GM18861 (cell line): ENCODE measurements around the gene CEACAM3.

Experiments
- ATAC-seq: cut with Tn5 transposase; IDR thresholded peaks from one replicate; pipeline ENCODE4 v1.9.1; 2021; ENCODE audit not compliant: unreplicated experiment

Gene CEACAM3

DNA sequence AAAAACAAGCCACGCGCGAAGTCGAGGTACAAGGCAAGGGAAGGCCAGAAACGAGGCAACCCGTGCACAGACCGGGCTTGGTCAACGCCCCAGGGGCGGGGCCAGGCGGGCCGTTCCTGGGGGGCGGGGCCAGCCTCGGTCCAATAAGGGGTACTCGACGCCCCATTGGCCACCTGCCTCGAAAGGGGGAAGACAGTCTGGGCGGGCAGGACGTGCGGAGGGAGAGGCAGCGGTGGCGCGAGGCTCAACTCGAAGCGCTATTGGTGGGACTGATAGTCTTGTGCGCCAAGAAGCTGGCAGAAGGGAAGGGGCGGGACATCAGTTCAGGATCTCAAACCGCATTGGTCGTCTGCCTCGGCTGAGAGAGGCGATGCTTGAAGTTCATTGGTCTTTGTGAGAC lies 48.2 kb downstream of the CEACAM3 start, which contains the start of gene LYPD4:
LYPD4 (minus strand) TSS at position 83 of the 400 bp plus-strand sequence. CDS start 5,398 bp downstream, outside the sequence.
- no peak for ATAC-seq

DNA sequence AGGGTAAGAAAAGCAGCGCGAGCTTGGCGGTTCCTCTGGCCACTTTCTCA lies 48.4 kb downstream of the CEACAM3 start, which contains the start of gene DMRTC2:
DMRTC2 (plus strand) TSS at position 42 of the 50 bp plus-strand sequence. CDS start 2,387 bp downstream, outside the sequence.
- ATAC-seq = no peak

DNA sequence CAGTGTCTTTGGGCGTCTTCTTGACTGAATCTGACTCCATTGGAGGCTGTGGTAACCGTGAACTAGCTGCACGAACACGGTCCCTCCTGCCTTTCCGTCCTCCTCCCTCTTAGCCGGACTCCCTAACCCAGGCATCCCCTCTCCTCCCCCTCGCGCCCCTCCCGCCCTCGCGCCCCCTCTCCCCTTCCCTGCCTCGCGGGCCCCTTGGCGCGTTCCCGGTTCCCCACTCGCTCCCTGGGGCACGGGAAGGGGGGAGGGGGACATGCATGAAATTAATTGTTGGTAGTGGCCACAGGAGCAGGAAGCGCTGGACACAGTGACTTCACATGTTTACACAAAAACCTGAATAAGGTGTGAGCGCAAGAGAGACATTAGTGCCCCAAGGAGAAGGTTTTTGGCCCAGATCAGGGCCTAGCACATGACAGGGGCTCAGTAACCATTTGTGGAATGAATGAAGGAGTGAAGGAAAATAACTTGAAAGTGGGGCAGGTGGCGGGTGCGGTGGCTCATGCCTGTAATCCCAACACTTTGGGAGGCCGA lies 48.7 kb downstream of the CEACAM3 start:
- ATAC-seq = no peak

DNA sequence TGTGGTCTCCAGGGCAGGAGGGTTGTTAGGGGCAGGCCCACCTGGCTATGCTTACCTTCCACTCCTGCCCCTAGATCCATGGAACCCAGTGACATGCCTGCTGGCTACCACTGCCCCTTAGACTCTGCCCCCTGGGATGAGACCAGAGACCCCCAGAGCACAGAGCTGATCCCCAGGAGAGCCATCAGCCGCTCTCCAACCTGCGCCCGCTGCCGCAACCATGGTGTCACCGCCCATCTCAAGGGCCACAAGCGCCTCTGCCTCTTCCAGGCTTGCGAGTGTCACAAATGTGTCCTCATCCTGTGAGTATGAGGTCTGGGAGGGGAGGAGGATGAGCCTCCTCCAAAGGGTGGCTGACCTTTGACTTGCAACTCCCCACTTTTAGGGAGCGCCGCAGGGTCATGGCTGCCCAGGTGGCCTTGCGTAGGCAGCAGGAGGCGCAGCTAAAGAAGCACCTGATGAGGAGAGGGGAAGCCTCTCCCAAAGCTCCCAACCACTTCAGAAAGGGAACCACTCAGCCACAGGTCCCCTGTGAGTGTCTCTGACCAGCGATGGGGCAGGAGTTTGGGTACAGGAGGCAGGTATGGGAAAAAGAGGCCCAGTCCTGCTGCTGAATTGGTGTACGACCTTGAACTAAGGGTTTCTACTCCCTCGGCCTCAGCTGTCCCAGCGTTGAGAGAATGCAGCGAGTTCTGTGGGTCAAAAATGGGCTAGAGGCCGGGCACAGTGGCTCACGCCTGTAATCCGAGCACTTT lies 51.1 kb downstream of the CEACAM3 start:
- ATAC-seq = no peak

DNA sequence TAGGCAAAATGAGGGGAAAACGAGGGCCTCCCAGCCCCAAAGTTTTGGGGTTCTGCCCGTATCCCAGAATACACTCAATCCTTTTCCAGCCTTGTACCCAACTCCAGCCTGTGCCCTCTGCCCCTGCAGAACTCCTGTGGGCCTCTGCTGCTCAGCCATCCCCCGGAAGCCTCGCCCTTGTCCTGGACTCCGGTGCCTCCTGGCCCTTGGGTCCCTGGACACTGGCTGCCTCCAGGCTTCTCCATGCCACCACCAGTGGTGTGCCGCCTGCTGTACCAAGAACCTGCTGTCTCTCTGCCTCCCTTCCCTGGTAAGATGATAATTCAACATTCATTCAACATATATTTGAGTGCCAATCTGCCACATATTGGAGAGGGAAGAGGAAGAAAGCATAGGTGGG lies 52.3 kb downstream of the CEACAM3 start:
- ATAC-seq = no peak

DNA sequence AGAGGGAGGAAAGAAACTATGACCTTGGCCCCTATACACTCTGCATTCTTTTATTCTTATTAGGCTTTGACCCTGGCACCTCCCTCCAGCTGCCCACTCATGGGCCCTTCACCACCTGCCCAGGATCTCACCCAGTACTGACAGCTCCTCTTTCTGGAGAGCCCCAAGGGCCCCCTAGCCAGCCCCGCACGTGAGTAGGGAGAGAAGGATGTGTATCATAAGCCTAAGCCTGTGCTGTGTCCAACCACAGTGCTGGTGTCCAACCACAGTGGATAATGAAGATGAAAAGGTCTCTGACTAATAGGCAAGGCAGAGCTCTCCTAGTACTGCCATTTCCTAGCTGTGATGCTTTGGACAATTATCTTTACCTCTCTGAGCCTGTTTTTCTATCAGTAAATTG lies 52.7 kb downstream of the CEACAM3 start:
- no peak for ATAC-seq

DNA sequence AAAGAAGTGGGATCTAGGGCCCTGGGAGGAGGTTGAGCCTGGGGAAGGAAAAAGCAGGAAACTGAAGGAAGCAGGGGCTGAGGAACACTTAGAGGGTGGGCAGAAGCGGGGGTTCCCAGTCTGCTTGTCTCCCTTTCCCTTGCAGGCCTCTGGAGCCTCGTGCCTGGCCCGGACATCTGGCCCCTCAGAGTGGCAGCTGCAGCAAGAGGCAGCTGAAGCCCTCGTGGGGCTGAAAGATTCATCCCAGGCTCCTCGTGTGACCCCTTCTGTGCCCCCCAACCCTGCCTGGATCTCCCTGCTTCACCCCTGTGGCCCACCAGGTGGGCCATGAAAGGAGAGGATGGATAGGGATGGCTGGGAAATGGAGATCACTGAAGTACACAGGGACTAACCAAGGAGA lies 54.0 kb downstream of the CEACAM3 start:
- no peak for ATAC-seq

DNA sequence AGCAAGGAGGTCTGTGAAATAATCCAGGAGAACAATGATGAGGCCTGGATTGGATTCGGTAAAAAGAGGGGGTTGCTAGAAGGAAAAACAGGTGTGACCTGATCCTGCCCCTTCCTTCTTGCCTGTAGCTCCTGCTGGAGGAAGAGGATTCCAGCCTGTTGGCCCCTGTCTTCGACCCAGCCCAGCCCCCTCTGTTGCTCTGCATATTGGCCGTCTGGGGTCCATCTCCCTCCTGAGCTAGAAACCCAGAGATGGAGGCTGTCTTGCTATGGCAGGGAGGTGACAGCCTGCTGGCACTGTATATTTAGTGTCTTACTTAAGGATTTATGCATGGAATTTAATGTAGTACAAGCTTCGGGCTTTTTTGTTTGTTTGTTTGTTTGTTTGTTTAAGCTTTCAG lies 55.1 kb downstream of the CEACAM3 start:
- no peak for ATAC-seq

DNA sequence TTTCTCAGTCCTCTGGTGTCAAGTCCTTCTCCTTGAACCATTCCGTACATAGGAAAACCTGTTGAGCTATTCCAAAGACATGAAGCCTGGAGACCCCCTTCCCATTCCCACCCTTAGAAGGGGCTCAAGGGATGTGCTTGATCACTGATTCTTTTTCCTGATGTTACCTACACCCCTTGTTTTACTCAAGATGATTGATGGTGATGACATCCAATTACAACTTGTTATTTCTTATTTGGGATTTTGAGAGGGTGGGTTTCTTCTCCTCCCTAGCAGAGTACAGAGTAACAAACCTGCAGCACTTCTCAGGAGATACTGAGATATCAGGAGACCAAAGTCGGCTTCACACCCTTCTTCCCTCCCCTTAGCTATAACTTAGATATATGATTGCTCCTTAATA lies 57.0 kb downstream of the CEACAM3 start:
- ATAC-seq = no peak

DNA sequence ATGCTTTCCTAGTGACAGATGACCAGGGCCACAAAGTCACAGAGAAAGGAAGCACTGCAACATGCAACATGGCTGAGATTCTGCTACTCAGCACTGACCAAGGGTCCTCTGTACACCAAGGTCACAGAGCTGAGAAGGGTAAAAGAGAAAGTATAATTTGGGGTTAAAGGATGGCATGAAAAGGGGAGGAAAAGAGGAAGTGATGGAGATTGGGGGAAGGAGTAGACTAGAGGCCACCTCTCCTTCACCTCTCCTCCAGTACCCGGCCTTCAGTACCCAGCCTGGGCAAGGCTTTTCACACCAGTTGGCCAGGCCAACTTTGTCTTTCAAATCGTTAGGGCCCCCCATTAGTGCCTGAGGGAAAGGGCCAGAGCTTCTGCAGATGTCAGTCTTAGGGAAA lies 57.4 kb downstream of the CEACAM3 start:
- ATAC-seq = no peak

DNA sequence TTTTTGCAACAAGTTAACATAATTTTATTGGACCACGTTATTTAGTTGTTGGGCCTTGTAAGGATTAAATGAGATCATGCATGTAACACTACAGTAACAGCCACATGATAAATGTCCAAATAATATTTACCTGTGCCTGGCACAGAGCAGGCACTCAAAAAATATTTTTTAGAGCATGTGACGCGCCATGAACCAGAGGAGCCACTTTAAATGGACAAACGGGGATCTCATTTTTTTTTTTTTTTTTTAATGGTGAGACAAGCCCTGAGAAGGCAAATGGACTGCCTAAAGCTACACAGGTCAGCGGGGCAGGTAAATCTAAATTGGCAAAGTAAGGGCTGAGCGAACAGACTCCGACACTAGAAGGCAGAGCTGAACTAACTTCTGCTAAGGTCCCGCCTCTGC lies 62.8 kb downstream of the CEACAM3 start:
- ATAC-seq = no peak

DNA sequence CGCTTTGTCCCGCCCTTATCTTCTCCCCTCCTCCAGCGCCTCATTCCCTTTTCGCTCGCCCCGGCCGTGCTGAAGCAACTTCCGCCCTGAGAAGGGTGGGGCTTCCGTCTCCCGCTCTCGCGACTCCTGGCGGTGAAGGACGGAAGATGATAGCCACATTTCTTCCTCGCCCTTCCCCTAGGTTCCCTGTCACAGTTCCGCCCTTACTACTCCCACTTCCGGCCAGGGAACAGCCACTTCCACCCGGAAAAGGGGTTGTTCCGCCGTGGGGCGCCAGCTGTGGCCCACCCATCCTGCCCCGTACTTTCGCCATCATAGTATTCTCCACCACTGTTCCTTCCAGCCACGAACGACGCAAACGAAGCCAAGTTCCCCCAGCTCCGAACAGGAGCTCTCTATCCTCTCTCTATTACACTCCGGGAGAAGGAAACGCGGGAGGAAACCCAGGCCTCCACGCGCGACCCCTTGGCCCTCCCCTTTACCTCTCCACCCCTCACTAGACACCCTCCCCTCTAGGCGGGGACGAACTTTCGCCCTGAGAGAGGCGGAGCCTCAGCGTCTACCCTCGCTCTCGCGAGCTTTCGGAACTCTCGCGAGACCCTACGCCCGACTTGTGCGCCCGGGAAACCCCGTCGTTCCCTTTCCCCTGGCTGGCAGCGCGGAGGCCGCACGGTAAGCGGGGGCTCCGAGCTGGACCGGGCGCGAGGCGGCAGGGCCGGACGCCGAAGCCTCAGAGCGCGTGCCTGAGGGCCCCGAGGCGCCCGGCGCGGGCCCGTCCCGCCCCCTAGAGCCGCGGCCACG lies 63.4 kb downstream of the CEACAM3 start, which contains the start of gene RPS19:
RPS19 (plus strand) TSS at position 638 of the 801 bp plus-strand sequence. CDS start 520 bp downstream, outside the sequence.
- peak; percentile 62 for ATAC-seq

DNA sequence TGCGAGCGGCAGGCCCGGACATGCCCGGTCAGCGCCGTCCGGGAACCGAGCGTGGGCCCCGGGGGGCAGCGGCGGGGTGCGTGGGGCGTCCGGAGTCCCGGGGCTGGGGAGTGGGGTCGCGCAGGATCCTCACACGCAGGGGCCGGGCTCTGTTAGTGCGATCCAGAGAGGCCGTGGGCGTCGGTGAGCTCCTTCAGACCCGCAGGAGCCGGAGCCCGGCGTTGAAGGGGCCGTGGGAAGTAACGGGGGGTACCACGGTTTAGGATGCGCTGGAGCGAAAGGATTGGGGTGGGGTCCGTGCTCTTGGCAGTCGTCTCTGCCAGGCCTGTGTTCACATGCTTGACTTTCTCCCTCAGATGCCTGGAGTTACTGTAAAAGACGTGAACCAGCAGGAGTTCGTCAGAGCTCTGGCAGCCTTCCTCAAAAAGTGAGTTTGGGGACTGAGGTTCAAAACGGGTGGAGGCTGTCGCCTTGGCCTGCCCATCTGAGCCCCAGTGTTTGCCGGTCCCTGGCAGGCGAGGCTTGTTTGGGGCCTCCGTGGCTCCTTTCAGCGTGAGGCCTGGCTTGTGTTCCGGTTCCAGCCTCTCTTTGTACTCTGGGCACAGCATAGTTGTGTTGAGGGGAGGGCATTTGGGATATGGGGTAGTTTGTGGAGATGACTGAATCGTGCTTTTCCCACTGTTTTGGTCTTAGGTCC lies 64.2 kb downstream of the CEACAM3 start:
- no peak for ATAC-seq
